TTC549 (cell line): ENCODE data around the gene STPG3.

Experiments
- FAIRE-seq: peaks from 2 replicates; lab custom pipeline; 2012; peaks lifted over from hg19 to GRCh38; lab: Jason Lieb, UNC

STPG3 gene

DNA sequence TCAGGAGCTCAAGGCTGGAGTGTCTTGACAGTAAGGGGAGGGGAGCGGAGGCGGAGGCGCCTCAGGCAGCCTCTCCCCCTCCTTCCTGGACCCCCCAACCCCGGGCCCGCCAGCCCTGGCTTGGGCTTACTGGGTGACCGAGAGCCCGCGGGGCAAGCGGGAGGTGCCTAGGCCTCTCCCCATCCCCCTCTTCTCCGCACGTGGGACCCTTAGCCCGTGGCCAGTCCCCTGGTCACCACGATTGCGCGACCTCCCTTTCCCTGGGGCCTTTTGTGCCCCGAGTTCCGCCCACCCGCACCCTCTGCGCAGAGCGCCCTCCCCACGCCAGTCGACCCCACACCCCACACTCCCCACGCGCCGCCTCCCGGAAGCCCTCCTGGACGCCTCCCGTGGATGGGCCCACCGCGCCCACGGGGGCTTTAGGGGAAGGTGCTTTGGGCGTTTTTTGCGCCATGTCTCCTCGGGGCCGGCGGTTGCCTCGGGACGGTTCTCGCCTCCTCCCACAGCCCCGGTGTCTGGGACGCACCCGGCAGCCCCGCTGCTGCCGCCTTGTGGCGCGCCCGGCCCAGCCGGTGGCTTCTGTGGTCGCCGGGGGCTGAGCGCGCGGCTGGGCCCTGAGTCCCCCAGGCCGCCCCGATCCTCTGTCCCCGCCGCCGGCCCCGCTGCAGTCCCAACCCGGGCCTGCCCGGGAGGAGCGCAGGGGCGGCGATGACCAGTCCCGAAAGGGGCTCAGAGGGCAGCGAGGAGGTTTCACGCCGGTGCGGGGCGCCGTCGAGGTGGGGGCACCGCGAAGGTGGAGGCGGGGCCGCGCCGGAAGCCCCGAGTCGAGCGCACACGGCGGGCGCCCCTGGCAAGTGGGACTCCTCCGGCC is 29.6 kb downstream of the STPG3 start:
- no peak for FAIRE-seq

DNA sequence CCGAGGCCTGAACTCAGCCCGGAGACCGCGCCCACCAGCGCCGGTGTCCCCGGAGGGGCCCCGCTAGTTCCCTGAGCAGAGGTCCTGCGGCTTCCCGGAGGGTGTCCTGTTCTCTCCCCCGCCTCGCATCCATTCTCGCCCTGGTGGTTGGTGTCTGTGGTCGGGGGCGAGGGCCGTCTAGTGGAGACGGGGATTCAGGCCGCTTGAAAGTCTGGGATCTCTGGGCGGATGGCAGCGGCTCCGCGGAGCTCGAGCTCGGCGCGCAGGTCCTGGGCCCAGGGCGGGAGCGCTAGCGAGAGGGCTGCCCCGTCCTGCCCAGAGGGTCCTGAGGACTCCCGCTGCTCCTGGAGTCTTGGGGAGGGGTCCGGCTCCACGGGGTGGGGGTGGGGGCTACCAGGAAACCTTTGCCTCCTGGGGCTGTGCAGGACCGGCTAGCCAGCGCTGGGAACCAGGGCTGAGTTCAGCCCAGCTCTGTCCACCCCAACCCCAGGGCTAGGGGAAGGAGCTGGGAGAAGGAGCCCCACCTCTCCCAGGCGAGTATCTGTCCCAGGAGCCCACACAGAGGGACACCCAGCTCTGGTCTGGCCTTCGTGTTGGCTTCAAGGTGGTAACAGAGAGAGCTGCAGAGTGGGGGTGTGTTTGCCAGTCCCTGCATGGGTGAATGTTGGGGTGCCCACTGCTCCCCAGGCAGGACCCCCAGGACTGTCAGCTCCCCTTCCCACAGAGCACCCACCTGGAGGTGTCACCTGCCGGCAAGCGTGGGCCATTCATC is 30.4 kb downstream of the STPG3 start:
- FAIRE-seq: no peak

DNA sequence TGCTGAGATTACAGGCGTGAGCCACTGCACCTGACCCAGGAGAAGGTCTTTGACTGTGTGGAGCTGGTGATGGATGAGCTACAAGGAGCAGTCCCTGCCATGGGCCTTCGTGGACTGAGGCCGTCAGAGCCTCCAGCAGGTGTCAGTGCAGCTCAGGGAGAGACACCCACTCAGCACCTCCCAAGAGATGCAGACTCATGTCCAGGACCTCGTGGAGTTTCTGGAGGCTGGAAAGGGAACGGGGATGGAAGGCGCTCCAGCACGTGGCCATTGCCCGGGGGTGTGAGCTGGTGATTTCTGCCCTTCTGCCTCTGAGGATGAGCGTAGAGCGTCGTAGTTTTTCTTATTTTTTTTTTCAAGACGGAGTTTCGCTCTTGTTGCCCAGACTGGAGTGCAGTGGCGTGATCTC is 35.9 kb downstream of the STPG3 start:
- FAIRE-seq: no peak

DNA sequence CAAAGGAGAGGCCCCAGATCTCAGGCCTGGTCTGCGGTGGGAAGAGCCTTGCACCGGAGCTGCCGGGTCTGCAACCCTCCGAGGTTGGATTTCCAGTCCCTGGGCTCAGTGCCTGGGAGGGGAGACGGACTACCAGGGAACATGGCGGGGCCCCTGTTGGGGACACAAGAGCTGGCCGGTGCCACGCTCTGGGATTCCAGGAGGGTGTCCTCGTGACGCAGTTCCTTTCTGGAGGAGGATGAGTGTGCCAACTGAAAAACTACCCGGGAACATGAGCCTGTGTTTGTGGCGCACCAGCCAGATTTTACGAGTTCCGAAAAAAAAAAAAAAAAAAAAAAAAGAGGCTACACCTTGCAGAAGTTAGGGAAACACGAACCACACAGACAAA is 42.0 kb downstream of the STPG3 start:
- no peak for FAIRE-seq

DNA sequence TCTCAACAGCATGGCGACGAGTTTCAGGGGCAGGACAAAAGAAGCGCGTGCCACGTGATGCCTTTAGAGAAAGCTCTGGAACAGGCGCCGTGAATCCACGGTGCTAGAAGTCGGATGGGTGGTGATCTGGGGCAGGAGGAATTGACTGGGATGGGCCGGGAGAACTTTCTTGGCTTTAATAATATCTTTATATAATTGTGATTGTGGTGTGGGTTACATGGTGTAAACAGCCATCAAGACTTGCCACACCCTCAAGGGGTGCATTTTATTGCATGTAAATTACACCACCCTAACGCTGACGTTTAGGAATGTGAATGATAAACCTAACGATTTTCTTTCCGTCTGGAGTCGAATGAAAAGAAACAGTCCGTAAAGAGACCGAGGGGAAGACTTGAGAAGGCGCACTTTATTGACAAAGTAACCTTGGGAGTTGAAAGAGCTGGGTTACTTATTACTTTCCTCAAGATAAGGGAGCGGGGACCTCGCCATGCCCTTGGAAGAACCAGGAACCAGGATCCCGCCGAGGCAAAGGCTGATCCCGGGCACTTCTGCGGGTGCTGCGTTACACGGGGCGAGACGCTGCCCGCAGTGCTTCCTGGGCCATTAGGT is 42.5 kb downstream of the STPG3 start:
- no peak for FAIRE-seq

DNA sequence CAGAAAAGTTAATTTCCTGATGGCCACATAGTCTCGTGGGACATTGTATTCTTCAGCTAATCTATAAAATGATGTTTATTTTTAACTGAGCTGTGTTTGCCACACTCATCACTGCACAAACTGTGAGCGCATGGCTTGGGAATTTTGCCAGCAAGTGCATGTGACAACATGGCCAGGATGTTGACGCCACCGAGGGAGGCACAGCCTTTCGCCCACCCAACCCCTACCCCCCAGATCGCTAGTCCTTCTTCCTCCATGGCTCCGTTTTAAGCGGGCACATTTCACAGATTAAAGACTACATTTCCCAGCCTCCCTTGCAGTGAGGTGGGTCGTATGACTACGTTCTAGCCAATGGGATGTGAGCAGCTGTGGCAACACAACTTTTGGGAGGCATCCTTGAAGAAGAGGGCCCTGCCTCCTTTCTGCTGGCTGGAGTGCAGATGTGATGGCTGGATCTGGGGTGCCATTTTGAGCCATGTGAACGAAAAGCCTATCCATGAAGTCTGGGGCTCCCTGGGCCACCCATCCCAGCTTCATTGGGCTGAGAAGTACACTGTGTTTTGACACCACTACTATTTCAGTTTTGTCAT is 43.1 kb downstream of the STPG3 start:
- peak; percentile 47 for FAIRE-seq

DNA sequence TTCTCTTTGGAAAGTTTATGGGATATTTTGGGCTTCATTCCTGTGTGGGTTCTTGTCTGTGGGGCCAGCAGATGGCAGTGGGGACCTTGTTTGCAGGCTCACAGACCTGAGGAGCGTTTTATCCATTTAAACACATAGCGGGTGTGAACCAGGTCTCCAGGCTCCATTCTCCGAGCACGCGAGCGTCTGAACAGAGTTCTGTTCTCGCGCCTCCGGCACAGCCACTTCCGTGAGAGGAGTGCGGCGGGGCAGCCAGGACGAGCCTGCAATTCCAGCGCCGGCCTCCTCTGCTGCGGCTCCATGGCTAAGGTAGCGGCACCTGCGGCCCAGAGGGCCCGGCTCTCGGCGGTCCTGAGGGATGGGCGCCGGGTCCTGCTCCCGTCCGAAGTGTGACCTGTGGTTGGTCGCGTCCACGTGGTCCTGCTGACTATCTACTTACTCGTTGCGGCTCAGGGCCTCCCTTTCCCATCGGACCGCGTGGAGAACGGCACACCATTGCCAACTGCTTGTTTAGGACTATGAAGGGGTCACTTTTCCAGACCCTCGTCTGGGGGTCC is 43.7 kb downstream of the STPG3 start:
- no peak for FAIRE-seq

DNA sequence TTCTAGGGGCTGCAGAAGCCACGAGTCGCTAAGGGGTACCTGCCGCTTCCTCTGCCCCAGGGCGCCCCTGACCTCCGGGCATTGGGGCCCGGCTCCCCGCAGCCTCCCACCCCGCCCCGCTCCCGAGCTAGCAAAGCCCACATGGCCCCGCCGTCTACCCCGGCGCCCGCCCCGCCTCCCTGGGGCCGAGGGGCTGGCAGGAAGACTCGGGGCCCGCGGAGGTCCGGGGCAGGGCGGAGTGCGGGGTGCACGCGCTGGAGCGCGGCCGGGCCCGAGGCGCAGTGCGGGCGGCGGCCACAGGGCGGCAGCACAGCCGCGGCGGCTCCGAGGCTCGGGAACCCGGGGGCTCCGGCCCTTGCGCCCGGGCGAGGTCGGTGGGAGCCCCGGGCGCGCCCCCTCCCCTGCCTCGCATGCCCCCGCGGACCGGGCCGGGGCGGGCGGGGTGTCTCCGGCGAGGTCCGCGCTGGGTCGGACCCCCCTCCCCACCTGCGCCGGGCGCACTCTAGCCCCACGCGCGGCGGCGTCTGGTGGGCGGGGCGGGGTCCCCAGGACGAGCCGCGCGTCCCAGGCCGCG is 44.2 kb downstream of the STPG3 start:
- no peak for FAIRE-seq

DNA sequence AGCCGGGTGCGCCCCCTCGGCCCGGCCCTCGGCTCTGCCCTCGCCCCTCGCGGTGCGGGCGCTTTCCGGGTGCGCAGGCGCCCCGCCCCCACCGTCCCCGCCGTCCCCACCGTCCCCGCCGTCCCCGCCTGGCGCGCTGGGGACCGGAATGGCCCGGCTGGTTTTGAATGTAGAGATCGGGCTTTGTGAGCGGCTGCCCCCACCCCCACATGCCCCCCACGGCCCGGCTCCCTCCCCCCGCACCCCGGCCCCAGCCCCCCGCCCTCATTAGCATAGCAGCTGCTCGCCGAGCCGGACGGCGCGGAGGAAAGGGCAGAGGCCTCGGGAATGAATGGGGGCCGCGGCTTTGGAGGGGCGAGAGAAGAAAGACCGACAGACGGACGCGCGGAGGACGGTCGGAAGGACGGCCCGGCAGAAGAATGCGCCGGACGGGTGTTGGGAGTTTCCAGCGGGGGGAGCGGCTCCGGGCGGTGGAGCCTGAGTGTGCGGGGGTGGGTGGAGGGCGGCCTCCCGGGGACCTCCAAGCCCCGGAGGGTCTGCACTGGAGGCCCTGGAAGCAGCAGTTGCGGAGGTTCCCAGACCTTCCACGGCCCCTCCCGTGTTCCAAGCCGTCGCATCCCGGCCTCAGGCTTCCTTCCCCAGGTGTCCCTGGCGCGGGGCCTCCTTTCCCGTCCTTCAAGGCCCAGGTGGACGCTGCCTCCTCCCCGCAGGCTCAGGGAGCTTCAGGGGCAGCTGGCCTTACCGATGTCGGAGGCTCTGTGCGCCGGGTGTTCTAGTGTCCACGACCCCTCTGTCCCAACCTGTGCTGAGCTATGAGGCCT is 45.0 kb downstream of the STPG3 start:
- no peak for FAIRE-seq

DNA sequence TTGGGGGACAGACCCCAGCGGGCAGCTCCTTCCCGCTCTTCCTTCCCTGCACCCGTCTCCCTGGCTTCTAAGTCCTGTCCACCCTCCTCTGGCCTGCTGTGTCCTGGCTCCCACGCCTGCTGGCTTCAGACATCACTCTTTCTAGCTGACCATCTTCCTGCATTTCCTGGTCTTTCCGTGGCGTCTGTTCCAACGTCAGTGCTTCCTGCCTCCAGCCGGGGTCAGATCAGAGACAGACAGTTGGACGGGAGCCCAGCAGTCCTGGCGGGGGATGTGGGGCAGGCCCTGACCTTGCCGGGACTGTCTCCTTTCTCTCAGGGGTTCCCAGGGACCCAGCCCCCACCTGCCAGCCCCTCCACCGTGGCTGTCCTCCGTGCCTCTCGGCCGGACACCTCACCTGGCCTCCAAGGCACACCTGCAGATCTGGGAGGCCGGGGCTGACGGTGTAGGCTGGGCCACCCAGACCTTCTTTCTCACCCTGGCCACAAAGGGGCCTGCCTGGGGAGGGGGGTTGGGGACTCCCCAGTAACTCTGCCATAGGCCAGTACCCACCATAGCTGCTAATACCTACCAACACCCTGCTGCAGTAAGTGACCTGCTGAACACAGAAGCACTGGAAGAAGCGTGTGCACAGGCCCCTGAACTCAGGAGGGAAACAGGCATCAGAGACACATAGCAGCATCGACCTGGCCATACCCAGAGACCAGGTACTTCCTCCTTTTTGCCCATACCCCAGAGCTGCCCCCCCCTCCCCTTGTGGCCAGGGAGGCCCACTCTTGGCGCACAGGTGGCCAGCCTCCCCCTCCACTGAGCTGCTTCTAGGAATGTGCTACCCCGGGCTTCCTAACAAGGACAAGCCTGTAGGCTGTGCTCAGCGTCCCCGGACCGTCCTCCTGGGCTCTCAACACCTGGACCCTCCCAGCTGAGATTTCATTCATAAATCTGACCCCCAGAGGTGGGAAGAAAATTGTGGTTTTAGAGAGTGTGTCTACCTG is 45.9 kb downstream of the STPG3 start:
- FAIRE-seq: no peak

DNA sequence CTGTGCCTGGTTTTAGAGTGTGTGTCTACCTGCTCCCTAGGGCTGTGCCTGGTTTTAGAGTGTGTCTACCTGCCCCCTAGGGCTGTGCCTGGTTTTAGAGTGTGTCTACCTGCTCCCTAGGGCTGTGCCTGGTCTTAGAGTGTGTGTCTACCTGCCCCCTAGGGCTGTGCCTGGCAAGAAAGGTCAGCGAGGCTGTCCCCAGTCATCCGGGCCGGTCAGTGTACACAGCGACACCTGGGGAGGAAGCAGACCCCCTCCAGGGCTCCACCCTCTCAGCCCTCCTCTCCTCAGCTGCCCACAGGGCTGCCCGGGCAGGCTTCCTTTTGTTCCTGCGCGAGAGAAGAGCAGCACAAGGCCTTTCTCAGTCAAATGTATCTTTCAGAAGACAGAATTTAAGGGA is 46.9 kb downstream of the STPG3 start:
- FAIRE-seq: no peak

DNA sequence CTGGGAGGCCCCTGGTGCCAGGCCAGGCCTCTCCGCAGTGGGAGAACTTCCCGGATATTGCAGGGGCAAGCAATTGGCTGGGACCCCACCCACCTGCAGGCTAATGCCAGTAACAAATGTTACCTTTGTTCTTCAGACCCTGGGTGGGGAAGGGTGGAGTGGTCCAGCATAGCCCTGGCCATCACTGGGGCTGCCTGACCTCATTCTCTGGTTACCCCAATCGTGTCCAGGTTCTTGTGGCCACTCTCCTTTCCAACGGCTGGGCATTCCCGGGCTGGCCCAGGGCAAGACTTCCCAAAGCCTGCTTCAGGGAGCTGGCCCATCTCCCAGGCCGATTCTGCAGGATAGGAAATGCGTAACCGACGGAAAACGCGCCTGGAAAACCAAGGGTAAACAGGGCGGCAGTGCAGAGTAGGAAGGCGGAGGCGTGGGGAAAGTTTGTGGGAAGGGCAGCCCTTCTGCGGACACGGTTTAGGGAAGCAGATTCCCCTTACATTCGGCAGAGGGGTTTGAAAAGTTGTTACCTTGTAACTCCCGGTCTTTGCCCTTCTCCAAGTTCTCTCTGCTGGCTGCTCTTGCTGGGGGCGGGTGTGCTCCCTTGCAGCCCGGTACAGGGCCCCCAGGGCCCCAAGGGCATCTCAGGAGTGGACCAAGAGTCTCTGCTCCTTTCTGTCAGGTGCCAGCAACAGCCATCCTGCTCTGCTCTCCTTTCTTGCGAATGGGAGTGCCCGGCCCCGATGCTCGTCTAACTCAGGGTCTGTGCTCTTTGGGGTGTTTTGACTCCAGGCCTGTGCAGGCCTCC is 47.5 kb downstream of the STPG3 start:
- FAIRE-seq: no peak

DNA sequence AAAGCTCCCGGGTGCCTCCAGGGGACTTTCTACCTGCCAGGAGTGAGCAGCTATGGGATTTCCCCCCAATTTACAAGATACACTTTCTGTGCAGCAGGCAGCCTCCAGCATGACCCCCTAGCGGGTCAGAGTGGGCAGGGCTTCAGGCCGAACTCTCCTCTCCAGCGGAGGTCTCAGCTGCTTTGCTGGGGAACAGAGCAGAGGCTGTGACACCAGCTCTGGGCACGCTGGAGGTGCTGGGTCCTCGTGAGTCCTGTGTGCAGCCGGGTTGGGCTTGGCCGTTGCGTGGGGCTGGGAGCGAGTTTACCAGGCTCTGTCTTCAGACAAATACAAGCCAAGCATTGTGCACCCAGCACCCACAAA is 48.1 kb downstream of the STPG3 start:
- no peak for FAIRE-seq

DNA sequence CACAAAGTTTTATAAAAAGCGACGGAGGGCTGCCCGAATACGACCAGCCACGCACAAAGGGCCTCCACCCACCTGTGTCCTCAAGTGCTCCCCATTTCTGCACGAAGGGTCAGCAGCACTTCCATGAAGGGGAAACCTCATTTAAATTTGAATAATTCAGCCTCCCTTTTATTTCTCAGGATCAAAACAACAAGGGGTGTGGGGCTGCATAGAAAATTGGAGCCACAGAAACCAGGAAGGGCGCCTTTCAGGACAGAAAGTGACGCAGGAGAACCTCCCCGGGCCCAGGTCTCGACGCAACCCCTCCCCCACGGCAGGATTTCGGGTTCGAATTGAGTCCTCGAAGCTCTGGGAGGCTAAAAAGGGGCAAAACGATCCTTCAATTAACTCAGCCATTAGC is 48.9 kb downstream of the STPG3 start:
- no peak for FAIRE-seq

DNA sequence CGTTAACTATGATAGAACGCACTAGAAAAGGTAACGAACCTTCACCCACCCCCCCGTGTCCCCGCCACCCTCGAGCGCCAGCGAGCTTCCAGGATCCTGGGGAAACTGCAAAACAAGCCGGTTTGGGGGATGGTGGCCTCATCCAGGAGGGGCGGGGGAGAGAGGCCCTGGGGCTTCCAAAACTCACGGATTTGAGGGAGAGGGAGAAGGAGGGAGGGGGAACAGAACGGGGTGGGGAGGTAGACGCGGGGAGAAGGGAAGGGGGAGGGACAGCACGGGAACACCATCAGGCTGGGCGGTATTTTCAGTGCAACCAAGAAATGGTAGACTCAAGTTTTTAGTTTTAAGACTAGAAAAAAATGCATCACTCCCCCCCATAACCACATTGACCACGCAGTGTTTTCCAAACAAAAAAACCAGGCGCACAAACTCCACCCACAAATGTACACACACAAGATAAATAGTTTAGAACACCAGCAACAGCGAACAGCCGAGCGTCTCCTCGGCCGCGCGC is 49.5 kb downstream of the STPG3 start:
- no peak for FAIRE-seq

DNA sequence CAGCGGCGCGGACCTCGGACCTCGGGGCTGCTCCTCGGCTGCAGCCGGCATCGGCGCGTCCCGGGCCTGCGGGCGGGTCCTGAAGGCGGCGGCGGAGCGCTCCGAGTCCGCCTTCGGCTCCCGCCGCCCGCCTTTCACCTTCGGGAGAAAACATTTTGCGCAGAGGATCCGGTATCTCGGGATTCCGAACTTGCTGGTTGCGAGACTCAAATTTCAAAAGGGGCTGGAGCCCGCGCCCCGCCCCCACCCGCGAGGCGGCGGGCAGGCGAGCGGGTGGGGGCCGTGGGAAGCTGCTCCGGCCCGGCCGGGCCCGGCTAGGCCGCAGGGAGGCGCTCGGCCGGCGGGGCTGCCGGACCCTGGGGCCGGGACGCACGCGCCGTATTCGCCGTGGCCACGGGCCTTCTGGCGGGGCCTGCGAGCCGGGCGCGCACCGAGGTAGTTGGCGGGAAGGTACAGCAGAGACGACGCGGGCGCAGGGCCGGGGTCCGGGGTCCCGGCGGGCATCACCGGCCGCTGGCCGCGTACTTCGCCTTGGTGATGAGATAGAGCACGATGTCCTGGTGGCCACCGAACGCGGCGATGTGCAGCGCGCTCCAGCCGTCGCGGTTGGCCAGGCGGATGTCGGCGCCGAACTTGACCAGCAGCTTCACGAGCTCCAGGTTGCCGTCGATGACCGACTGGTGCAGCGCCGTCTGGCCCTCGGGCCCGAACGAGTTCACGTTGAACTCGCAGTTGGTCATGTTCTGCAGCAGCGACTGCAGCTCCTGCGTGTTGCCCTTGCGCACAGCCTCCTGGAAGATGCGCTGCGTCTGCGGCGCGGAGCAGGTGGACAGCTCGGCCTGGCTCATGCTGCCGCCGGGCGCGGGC is 50.2 kb downstream of the STPG3 start:
- FAIRE-seq: no peak

DNA sequence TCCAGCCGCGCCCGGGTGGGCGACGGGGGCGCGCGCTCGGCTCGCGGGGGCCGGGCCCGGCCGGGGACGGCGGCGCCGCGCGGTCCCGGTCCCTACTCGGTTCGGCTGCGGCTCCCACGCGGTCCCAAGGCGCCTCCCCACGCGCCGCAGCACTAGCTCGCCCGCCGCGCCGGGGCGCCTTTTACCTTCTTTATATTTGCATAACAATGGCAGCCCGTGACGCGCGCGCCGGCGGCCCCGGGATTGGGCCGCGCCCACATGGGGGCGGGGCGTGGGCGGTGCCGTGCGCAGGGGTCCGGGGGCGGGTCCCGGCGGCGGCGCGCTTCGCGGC is 51.0 kb downstream of the STPG3 start, which contains the start of gene NRARP:
Gene NRARP, minus strand, starts transcription at position 154 of the 331 bp plus-strand sequence. CDS start 343 bp downstream, outside the sequence.
- FAIRE-seq: no peak
